ENCODE data around the gene VWA5B1.

The VWA5B1 gene

DNA sequence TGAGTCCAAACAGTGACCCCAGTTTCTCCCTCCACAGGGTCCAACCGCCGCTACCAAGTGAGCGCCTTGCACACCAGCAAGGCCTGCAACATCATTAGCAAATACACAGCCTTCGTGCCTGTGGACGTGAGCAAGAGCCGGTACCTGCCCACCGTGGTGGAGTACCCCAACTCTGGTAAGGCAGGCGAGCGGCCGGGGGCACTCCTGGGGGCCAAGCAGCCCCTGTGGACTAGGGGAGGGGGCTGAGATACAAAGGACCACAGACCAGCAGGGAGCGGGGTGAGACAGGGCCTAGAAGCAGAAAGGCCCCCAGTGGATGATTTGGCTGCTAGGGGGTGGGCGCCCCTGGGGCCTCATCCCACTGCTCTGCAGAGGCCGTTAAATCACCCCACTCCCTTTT is 54.7 kb downstream of the VWA5B1 start:
- Histone ChIP-seq H3K36me3 (ENCODE audit: control insufficient read depth, insufficient read depth, low read length) (no peaks in the 10 kb centered on the region), H3K4me3 (replicated peaks; ENCODE audit: low read depth, low read length) (no peak overlapping the region), H3K27me3 (replicated peaks; ENCODE audit: control insufficient read depth, insufficient read depth, low read length) (no peaks in the 10 kb centered on the region; the same call in 1 of the 2 replicates)
- TF ChIP-seq, protein P1, sequence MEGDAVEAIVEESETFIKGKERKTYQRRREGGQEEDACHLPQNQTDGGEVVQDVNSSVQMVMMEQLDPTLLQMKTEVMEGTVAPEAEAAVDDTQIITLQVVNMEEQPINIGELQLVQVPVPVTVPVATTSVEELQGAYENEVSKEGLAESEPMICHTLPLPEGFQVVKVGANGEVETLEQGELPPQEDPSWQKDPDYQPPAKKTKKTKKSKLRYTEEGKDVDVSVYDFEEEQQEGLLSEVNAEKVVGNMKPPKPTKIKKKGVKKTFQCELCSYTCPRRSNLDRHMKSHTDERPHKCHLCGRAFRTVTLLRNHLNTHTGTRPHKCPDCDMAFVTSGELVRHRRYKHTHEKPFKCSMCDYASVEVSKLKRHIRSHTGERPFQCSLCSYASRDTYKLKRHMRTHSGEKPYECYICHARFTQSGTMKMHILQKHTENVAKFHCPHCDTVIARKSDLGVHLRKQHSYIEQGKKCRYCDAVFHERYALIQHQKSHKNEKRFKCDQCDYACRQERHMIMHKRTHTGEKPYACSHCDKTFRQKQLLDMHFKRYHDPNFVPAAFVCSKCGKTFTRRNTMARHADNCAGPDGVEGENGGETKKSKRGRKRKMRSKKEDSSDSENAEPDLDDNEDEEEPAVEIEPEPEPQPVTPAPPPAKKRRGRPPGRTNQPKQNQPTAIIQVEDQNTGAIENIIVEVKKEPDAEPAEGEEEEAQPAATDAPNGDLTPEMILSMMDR (IDR thresholded peaks at IDR 0.05; ENCODE audit: insufficient read depth, low read length, poor library complexity, severe bottlenecking), result no peak
- no peak for DNase-seq (ENCODE audit: extremely low read depth, insufficient read length)

DNA sequence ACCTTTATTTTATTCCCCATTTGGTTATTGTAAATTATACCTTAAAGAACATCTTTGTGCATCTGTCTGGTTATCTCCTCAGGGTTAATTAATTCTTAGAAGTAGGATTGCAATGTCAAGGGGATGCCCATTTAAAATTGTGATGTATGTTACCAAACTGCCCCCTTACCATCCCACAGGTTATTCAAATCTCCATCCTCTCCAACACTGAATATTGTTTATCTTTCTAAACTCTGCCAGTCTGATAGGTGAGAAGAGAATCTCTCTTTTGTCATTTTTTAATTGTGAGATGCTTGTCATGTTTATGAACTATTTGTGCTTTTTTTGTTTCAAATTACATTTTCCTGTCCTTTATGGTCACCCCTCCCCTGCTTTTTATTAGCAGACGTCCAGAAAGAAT is 55.8 kb downstream of the VWA5B1 start:
- H3K4me3 ChIP-seq (replicated peaks; ENCODE audit: low read depth, low read length), result no peak overlapping the region

DNA sequence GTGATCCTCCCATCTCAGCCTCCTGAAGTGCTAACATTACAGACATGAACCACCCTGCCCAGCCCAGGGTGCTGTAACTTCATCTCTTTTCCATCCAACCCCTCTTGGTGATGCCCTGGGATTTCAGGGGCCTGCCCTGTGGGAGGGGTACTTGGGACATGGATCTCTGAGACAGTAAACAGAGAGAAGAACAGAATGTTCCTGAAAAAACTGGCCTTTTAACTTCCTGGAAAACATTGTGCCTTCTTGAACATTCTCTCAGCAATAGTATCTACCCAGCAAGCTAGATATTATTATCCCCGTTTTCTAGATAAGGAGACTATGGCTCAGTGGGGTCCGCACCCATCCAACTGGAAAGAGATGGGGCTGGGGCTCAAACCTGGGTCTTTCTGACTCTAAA is 57.0 kb downstream of the VWA5B1 start:
- no peak for DNase-seq (ENCODE audit: extremely low read depth, insufficient read length)
- H3K36me3 ChIP-seq (ENCODE audit: control insufficient read depth, insufficient read depth, low read length), result no peaks in the 10 kb centered on the region
- no peak overlapping the region for H3K4me3 ChIP-seq (replicated peaks; ENCODE audit: low read depth, low read length)
- TF ChIP-seq, protein P1 (IDR thresholded peaks at IDR 0.05; ENCODE audit: insufficient read depth, low read length, poor library complexity, severe bottlenecking), result no peak
- H3K27me3 ChIP-seq (replicated peaks; ENCODE audit: control insufficient read depth, insufficient read depth, low read length), result no peaks in the 10 kb centered on the region; the same call in 1 of the 2 replicates

More for the DNA sequence above, 55.8 kb downstream of the VWA5B1 start:
- TF ChIP-seq, protein P1 (IDR thresholded peaks at IDR 0.05; ENCODE audit: insufficient read depth, low read length, poor library complexity, severe bottlenecking), result no peak
- H3K36me3 ChIP-seq (ENCODE audit: control insufficient read depth, insufficient read depth, low read length), result no peaks in the 10 kb centered on the region
- DNase-seq (ENCODE audit: extremely low read depth, insufficient read length), result no peak
- no peaks in the 10 kb centered on the region; the same call in 1 of the 2 replicates for H3K27me3 ChIP-seq (replicated peaks; ENCODE audit: control insufficient read depth, insufficient read depth, low read length)

DNA sequence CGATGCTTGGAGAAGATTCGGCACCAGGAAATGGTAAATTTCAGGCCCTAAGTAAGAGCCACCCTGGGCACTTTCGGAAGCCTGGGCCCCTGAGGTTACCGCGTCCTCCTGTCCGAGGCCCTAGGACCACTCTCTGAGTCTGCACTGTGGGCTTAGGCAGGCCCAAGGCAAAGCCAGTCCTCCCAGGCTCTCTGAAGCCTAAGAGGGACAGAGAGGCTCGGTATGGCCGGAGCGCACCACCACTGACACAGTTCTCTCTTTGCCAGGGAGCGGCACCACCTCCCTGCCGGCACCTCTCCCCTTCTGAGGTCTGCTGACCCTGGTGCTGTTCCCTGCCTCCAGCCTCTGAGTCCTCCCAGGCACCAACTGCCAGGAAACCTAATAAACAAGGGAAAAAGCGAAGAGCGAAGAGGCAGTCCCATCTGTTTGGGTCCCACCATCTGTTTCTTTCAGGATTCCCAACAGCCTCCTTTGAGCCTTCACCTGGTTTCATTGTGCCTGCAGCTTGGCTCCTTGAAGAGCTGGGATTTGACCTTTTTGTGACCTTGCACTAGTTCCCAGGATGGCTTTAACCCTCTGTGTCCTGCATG is 57.7 kb downstream of the VWA5B1 start:
- TF ChIP-seq, protein P1 (IDR thresholded peaks at IDR 0.05; ENCODE audit: insufficient read depth, low read length, poor library complexity, severe bottlenecking), result no peak
- no peak overlapping the region for H3K4me3 ChIP-seq (replicated peaks; ENCODE audit: low read depth, low read length)
- DNase-seq (ENCODE audit: extremely low read depth, insufficient read length), result no peak
- peaks cover 2% of the 10 kb centered on the region; the same call in 1 of the 2 replicates for H3K27me3 ChIP-seq (replicated peaks; ENCODE audit: control insufficient read depth, insufficient read depth, low read length)
- no peaks in the 10 kb centered on the region for H3K36me3 ChIP-seq (ENCODE audit: control insufficient read depth, insufficient read depth, low read length)

DNA sequence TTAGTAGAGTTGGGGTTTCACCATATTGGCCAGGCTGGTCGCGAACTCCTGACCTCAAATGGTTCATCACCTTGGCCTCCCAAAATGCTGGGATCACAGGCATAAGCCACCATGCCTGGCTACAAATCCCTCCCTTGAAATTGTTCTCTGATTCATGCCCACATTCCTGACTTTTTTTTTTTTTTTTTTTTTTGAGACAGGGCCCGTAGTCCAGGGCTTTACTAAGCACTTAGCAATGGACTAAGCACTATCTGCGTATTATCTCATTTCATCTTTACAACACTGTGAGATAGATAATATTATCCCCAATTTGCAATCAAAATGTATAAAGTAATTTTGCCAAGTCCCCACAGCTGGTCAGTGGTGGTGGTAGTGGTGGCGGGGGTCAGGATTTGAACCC is 58.9 kb downstream of the VWA5B1 start:
- no peak overlapping the region for H3K4me3 ChIP-seq (replicated peaks; ENCODE audit: low read depth, low read length)
- peaks cover 2% of the 10 kb centered on the region for H3K27me3 ChIP-seq (replicated peaks; ENCODE audit: control insufficient read depth, insufficient read depth, low read length)
- DNase-seq (ENCODE audit: extremely low read depth, insufficient read length), result no peak
- TF ChIP-seq, protein P1 (IDR thresholded peaks at IDR 0.05; ENCODE audit: insufficient read depth, low read length, poor library complexity, severe bottlenecking), result no peak
- no peaks in the 10 kb centered on the region for H3K36me3 ChIP-seq (ENCODE audit: control insufficient read depth, insufficient read depth, low read length)

DNA sequence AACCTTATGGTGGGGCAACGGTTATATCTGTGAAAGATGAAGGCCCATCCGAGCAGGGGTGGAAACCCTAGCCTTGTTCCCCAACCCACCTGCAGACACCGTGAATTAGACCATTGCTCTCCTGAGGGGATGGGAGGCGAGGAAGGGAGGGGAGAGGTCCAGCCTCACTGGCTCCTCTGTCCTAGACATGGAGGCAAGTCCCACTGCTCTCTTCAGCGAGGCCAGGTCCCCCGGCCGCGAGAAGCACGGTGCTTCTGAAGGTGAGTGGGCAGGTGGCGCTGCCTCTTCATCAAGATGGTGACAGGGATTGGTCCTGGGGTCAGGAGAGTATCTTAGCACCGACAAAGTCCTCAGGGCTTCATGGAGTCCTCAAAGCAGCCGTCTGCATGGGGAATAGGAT is 59.3 kb downstream of the VWA5B1 start:
- TF ChIP-seq, protein P1 (IDR thresholded peaks at IDR 0.05; ENCODE audit: insufficient read depth, low read length, poor library complexity, severe bottlenecking), result no peak
- no peak for DNase-seq (ENCODE audit: extremely low read depth, insufficient read length)
- peaks cover 2% of the 10 kb centered on the region for H3K27me3 ChIP-seq (replicated peaks; ENCODE audit: control insufficient read depth, insufficient read depth, low read length)
- H3K4me3 ChIP-seq (replicated peaks; ENCODE audit: low read depth, low read length), result no peak overlapping the region
- H3K36me3 ChIP-seq (ENCODE audit: control insufficient read depth, insufficient read depth, low read length), result no peaks in the 10 kb centered on the region

Measured in GM06990 (cell line).